ENCODE measurements around the gene OR52A1. TPM values are rescaled to one million over a fixed set of nuclear protein-coding genes. Genes with fewer than 3 reads are reported as not detected.
"Not testable (repeated sequence)": the region's sequence is repeated elsewhere in the genome, so short reads cannot be mapped to it uniquely, and the experiment has no call there.

The OR52A1 gene
- total RNA-seq, 1 donor from 2014 or later: not detected

DNA sequence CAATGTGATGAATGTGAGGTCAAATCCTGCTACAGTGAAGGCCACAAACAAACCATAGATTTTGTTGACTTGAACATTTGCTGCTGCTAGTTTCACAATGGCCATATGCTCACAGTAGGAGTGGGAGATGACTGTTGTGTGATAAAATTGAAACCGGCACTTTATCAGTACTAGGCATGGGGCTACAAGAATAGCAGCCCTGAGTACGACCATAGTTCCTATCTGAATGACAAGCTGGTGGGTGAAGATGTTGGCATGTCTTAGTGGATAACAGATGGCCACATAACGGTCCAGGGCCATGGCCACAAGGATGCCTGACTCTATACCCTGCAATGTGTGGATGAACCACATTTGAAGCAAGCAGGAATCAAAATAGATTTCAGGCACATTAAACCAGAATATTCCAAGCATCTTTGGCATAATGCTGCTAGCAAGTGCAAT, 2.8 kb downstream of the OR52A1 start:
- Histone ChIP-seq H3K4me3 (no peak overlapping the region), H3K36me3 (no peaks in the 10 kb centered on the region), H3K9me3 (no peaks in the 10 kb centered on the region), H3K27ac (no peak overlapping the region), H3K4me1 (no peaks in the 10 kb centered on the region), H3K27me3 (ENCODE audit: low read depth) (no peaks in the 10 kb centered on the region)
- TF ChIP-seq, protein P1, sequence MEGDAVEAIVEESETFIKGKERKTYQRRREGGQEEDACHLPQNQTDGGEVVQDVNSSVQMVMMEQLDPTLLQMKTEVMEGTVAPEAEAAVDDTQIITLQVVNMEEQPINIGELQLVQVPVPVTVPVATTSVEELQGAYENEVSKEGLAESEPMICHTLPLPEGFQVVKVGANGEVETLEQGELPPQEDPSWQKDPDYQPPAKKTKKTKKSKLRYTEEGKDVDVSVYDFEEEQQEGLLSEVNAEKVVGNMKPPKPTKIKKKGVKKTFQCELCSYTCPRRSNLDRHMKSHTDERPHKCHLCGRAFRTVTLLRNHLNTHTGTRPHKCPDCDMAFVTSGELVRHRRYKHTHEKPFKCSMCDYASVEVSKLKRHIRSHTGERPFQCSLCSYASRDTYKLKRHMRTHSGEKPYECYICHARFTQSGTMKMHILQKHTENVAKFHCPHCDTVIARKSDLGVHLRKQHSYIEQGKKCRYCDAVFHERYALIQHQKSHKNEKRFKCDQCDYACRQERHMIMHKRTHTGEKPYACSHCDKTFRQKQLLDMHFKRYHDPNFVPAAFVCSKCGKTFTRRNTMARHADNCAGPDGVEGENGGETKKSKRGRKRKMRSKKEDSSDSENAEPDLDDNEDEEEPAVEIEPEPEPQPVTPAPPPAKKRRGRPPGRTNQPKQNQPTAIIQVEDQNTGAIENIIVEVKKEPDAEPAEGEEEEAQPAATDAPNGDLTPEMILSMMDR (IDR thresholded peaks at IDR 0.05): no peak
- intact Hi-C loops (cut with DNase I): no loop called here
- no peak for DNase-seq
- no peak for ATAC-seq

DNA sequence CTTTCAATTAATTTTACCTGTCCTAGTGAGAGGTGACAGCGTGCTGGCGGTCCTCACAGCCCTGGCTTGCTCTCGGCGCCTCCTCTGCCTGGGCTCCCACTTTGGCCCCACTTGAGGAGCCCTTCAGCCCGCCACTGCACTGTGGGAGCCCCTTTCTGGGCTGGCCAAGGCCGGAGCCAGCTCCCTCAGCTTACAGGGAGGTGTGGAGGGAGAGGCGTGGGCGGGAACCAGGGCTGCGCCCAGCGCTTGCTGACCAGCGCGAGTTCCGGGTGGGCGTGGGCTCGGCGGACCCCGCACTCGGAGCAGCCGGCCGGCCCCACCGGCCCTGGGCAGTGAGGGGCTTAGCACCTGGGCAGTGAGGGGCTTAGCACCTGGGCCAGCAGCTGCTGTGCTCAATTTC, 10.4 kb downstream of the OR52A1 start:
- ATAC-seq; DNase-seq; intact Hi-C loops (cut with DNase I); H3K36me3 ChIP-seq; H3K4me1 ChIP-seq; H3K27ac ChIP-seq; H3K4me3 ChIP-seq; H3K27me3 ChIP-seq (ENCODE audit: low read depth); H3K9me3 ChIP-seq: not testable (repeated sequence)

DNA sequence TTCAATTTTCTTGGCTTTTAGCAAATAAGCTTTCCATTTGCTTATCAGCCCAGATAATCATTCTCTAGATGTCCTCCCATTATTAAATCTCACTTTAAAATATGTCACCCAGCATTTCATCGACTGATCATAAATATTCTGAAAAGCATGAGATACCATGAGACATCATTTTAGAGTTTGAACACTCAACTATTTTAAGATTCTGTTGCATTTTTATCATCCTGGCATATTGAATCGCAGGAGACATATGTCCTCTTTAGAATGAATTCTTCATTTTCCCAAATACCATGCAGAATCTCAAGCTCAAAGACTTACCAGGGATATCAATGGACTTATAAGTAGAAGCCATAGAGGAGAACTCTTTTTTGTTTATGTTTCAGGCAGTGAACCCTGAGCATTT, 16.6 kb downstream of the OR52A1 start, which contains the start of gene OR52A5:
Gene OR52A5 (minus strand): TSS at position 361 of the 400 bp plus-strand sequence. CDS start 5,714 bp downstream, outside the sequence.
- no peaks in the 10 kb centered on the region for H3K9me3 ChIP-seq
- no peaks in the 10 kb centered on the region for H3K4me1 ChIP-seq
- H3K27ac ChIP-seq: no peak within 1 kb of the TSS
- ATAC-seq (no peak), DNase-seq (no peak)
- intact Hi-C loops (cut with DNase I): no loop called here
- H3K36me3 ChIP-seq: no peaks in the 10 kb centered on the region
- no peak within 1 kb of the TSS for H3K4me3 ChIP-seq
- H3K27me3 ChIP-seq (ENCODE audit: low read depth): no peaks in the 10 kb centered on the region
- TF ChIP-seq, protein P1 (IDR thresholded peaks at IDR 0.05): no peak

DNA sequence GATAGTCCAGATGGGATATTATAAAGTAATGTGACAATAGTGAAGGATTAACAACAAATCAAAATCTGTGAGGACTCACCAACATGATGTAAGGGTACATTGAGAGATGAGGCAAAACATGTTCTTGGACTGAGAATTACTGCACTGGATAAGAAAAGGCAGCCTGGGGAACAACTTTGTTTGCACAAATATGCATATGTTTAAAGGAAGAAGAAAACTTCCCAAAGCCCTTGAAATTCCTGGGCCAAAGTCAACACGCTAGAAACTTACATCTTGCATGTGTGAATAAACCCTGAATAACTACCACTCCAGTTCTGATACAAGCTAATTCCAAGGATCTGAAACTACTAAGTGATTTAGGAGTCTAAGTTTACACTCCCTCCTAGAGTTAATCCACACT, 17.5 kb downstream of the OR52A1 start:
- no peak overlapping the region for H3K27ac ChIP-seq
- intact Hi-C loops (cut with DNase I): no loop called here
- H3K4me3 ChIP-seq: no peak overlapping the region
- DNase-seq (no peak), ATAC-seq (no peak)
- H3K4me1 ChIP-seq: no peaks in the 10 kb centered on the region
- no peaks in the 10 kb centered on the region for H3K27me3 ChIP-seq (ENCODE audit: low read depth)
- TF ChIP-seq, protein P1 (IDR thresholded peaks at IDR 0.05): no peak
- no peaks in the 10 kb centered on the region for H3K36me3 ChIP-seq
- no peaks in the 10 kb centered on the region for H3K9me3 ChIP-seq

DNA sequence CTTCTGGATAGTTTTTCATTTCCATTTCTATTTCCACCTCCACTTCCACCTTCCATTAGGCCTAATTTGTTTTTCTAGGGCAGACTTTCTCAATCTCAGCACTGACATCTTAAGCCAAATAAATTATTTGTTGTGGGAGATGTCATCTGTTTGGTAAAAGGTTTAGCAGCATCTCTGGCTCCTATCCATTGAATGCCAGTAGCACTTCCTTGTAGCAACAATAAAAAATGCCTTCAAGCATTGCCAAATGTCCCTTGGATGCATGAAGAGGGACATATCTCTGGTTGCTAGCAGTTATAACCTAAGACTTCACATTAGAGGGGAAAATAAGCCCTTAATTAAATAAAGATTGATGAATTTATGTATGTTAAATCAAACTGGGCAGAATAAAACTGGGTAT, 18.3 kb downstream of the OR52A1 start:
- TF ChIP-seq, protein P1 (IDR thresholded peaks at IDR 0.05): no peak
- Histone ChIP-seq H3K4me1 (no peaks in the 10 kb centered on the region), H3K9me3 (no peaks in the 10 kb centered on the region), H3K4me3 (no peak overlapping the region), H3K27ac (no peak overlapping the region), H3K36me3 (no peaks in the 10 kb centered on the region), H3K27me3 (ENCODE audit: low read depth) (no peaks in the 10 kb centered on the region)
- DNase-seq (no peak), ATAC-seq (no peak)
- intact Hi-C loops (cut with DNase I): no loop called here

DNA sequence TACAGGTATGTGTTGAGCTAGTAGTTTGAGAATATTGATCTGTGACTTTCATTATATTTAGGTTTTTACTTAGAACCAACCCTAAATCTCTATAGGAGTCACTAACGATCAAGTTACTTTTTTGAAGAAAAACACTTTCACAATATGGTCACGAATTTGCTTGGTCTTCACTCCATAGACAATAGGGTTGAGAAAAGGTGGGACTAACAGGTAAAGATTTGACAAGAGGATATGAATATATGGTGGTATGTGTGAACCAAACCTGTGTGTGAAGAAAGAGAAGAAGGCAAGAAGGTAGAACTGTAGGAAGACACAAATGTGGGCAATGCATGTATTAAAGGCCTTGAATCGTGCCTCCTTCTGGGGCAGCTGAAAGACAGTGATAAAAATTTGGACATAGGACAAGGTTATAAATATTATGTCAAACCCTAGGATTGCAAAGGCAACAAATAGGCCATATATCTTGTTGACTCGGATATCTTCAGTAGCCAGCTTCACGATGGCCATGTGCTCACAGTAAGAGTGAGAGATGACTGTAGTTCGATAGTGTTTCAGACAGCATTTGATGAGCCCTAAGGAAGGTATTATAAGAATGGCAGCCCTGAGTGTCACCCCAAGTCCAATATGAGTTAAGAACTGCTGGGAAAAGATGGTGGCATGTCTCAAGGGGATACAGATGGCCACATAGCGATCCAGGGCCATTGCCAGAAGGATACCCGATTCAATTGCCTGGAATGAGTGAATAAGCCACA, 22.8 kb downstream of the OR52A1 start:
- Histone ChIP-seq H3K27me3 (ENCODE audit: low read depth) (no peaks in the 10 kb centered on the region), H3K4me3 (no peak overlapping the region), H3K36me3 (no peaks in the 10 kb centered on the region), H3K27ac (no peak overlapping the region), H3K4me1 (no peaks in the 10 kb centered on the region), H3K9me3 (no peaks in the 10 kb centered on the region)
- intact Hi-C loops (cut with DNase I): no loop called here
- ATAC-seq (no peak), DNase-seq (no peak)
- TF ChIP-seq, protein P1 (IDR thresholded peaks at IDR 0.05): no peak
